ENCODE measurements around the gene HMX1.

DNA sequence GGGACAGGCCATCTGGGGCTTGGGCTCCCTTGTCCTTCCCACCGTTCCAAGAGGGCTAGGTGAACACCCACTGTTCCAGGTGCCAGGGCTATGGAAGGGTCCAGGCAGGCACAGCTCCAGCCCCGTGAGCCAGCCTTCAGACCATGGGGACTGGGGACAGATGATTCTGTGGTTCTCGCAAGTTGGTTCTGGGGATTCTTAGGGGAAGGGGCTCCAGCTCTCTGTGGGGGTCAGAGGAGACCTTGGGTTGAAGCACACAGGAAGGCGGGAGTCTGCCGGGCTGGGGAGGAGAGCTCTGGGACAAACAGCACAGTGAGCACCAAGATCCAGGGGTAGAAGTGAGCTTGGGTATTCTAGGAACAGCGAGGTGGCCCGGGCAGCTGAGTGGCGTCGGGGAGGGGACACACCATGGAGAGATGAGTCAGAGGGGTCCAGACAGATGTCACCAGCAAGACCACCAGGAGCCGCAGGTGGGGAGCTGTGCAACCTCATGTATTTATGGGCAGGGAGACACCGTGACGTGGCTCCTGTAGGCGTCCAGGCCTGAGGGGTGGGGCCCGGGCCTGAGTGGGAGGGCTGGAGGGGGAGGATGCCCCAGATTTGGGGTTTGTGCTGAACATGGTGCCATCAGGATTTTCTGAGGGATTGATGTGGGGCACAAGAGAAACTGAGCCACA lies 48.8 kb upstream of the HMX1 start:
- TF ChIP-seq POLR2A (IDR thresholded peaks at IDR 0.05; ENCODE audit: low read depth, low read length) (no peak), POLR2AphosphoS5 (IDR thresholded peaks at IDR 0.05; ENCODE audit: low read depth, low read length) (no peak), TAF1 (IDR thresholded peaks at IDR 0.05; ENCODE audit: low read depth, low read length) (no peak), POU2F2 (IDR thresholded peaks at IDR 0.05; ENCODE audit: low read depth, low read length) (no peak)

Measured in GM12891 (cell line).